Uterus (tissue), 4 donors: ENCODE results near the gene HES7. TPM values are rescaled to one million over a fixed set of nuclear protein-coding genes. Genes with fewer than 3 reads are reported as not detected.

Experiments used
- DNase-seq, 2 donors: peaks; one replicate each; pipeline ENCODE4 v3.0.0-alpha.2; 2019 to 2020
- H3K27ac ChIP-seq, 2 donors: fragments of 200-600 bp; sonication (generic); 1 replicate in 1 of 2; 2 replicates in 1 of 2; pipeline ENCODE4 v1.5.1; 2016 to 2018
- H3K27me3 ChIP-seq, 2 donors: fragments of 200-600 bp; sonication (generic); one replicate each; pipeline ENCODE4 v1.5.1; 2018 to 2019; ENCODE audit warnings: control low read depth in 1 of 2
- H3K36me3 ChIP-seq, 2 donors: fragments of 200-600 bp; sonication (generic); one replicate each; pipeline ENCODE4 v1.5.1; 2019; ENCODE audit warnings: control low read depth in 1 of 2
- H3K4me1 ChIP-seq, 2 donors: fragments of 200-600 bp; sonication (generic); one replicate each; pipeline ENCODE4 v1.5.1; 2018 to 2019; ENCODE audit warnings: control low read depth in 1 of 2
- H3K4me3 ChIP-seq, 2 donors: fragments of 200-600 bp; sonication (generic); 1 replicate in 1 of 2; 2 replicates in 1 of 2; pipeline ENCODE4 v1.5.1; 2018 to 2019; ENCODE audit warnings: mild to moderate bottlenecking in 1 of 2
- H3K9me3 ChIP-seq, 2 donors: fragments of 200-600 bp; sonication (generic); one replicate each; pipeline ENCODE4 v1.5.1; 2019; ENCODE audit warnings: control low read depth in 1 of 2
- POLR2A ChIP-seq, 2 donors: fragments of 450-650 bp; IDR thresholded peaks; one replicate each; pipeline ENCODE4 v1.6.1; 2016; ENCODE audit warnings: antibody characterized with exemption in 2 of 2, mild to moderate bottlenecking in 1 of 2, moderate library complexity in 1 of 2
- intact Hi-C: fragments of 100-400 bp; cut with DNase I; formaldehyde crosslinking; loops from one replicate; pipeline ENCODE4 v1.15.1; 2023; ENCODE audit warnings: low total_unique reads
- total RNA-seq, 4 donors: library from RNA; depleted of rRNA in 3 of 4; stranded (reverse); fragments of >200 nt in 3 of 4; gene quantifications; one replicate each; pipeline versions ENCODE4 v1.1.0 to v1.2.4, GENCODE V29; 2014 to 2023
- TF ChIP-seq, protein P1 (sequence below), 4 experiments: fragments of 200-600 bp in 2 of 4; fragments of 450-650 bp in 2 of 4; sonication (generic) in 2 of 4; IDR thresholded peaks; one replicate each; pipeline ENCODE4 v1.5.1; 2016 to 2019; ENCODE audit warnings: antibody characterized with exemption in 4 of 4, mild to moderate bottlenecking in 2 of 4, moderate library complexity in 1 of 4
- donor health status: DM: yes; HTN: yes; CAD: no.

Gene HES7
- total RNA-seq, 4 donors from 2014 or later, result 0.61 TPM; not detected in 3

DNA sequence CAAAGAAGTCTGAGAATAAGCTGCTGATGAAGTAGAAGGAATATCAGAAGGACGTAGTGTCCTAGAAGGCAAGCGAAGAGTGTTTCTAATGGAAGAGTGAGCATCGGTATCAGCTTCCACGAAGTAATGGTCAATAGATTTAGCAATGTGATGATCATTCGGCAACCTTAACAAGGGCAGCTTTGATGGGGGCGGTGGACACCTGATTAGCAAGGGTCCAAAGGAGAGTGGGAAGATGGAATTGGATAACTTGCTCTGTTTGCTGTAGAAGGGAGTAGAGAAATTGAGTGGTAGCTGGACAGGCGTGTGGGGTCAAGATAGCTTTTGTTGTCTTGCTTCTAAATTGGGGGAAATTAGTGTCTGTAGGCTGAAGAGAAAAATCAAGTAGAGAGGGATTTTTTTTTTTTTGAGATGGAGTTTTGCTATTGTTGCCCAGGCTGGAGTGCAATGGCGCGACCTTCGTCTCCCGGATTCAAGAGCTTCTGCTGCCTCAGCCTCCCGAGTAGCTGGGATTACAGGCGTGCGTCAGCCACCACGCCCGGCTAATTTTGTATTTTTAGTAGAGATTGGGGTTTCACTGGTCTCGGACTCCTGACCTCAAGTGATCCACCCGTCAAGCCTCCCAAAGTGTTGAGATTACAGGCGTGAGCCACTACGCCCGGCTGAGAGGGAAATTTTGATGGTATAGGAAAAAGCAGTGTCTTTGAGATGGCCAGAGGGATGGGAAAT, 13.9 kb upstream of the HES7 start:
- peaks cover 0 to 5% of the 10 kb centered on the region in 2 donors for H3K4me1 ChIP-seq
- DNase-seq, result peak in 1 of 2 donors; percentile 25
- intact Hi-C loops, result no loop called here
- TF ChIP-seq, protein P1, sequence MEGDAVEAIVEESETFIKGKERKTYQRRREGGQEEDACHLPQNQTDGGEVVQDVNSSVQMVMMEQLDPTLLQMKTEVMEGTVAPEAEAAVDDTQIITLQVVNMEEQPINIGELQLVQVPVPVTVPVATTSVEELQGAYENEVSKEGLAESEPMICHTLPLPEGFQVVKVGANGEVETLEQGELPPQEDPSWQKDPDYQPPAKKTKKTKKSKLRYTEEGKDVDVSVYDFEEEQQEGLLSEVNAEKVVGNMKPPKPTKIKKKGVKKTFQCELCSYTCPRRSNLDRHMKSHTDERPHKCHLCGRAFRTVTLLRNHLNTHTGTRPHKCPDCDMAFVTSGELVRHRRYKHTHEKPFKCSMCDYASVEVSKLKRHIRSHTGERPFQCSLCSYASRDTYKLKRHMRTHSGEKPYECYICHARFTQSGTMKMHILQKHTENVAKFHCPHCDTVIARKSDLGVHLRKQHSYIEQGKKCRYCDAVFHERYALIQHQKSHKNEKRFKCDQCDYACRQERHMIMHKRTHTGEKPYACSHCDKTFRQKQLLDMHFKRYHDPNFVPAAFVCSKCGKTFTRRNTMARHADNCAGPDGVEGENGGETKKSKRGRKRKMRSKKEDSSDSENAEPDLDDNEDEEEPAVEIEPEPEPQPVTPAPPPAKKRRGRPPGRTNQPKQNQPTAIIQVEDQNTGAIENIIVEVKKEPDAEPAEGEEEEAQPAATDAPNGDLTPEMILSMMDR (IDR thresholded peaks at IDR 0.05), result no peak
- no peak for TF ChIP-seq POLR2A (IDR thresholded peaks at IDR 0.05)
- H3K36me3 ChIP-seq, result no peaks in the 10 kb centered on the region
- H3K27me3 ChIP-seq, result no peaks in the 10 kb centered on the region
- peak overlapping the region; percentile 80 to 96 for H3K27ac ChIP-seq
- H3K4me3 ChIP-seq, result peak overlapping the region in 1 of 2 donors; percentile 8
- no peaks in the 10 kb centered on the region for H3K9me3 ChIP-seq

DNA sequence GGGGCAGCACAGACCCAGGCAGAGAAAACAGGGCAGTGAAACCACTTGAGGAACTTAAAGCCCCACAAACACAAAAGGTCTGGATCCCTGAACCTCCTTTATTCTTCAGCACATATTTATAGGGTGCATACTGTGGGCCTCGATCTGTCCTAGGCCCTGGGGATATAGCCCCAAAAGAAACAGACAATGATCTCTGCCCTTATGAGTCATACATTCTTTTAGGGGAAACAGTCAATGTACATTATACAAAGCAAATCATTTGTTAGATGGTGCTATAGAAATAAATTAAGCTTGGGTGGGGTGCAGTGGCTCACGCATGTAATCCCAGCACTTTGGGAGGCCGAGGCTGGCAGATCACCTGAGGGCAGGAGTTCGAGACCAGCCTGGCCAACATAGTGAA, 10.0 kb upstream of the HES7 start:
- TF ChIP-seq POLR2A (IDR thresholded peaks at IDR 0.05), result no peak
- TF ChIP-seq, protein P1 (IDR thresholded peaks at IDR 0.05), result no peak
- no peak overlapping the region for H3K4me3 ChIP-seq
- intact Hi-C loops, result no loop called here

DNA sequence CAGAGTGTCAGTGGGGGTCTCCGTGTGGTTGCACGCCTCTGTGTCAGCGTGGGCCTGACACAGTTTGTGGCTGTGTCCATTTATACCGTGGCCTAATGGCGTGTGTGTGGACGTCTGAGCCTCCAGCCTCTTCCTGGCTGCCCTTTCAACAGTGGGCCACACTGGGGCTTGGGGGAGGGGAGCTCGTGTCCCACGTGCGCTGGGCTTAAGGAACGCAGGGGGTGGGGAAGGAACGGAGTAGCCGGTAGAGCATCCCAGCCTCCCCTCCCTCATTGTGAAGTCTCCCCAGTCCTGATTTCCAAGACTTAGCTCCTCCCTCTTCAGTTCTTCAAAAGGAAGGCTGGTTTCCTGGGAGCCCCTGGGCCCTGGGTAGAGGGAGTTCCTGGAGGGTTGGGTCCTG, 9.5 kb upstream of the HES7 start:
- peaks cover 0 to 5% of the 10 kb centered on the region in 2 donors for H3K4me1 ChIP-seq
- H3K27me3 ChIP-seq, result no peaks in the 10 kb centered on the region
- H3K27ac ChIP-seq, result no peak overlapping the region
- no peaks in the 10 kb centered on the region for H3K36me3 ChIP-seq
- TF ChIP-seq POLR2A (IDR thresholded peaks at IDR 0.05), result no peak
- TF ChIP-seq, protein P1 (IDR thresholded peaks at IDR 0.05), result no peak
- intact Hi-C loops, result no loop called here
- no peak for DNase-seq
- H3K9me3 ChIP-seq, result no peaks in the 10 kb centered on the region
- H3K4me3 ChIP-seq, result no peak overlapping the region

More for the DNA sequence above, 10.0 kb upstream of the HES7 start:
- Histone ChIP-seq H3K4me1 (peaks cover 0 to 5% of the 10 kb centered on the region in 2 donors), H3K9me3 (no peaks in the 10 kb centered on the region), H3K27me3 (no peaks in the 10 kb centered on the region), H3K36me3 (no peaks in the 10 kb centered on the region), H3K27ac (no peak overlapping the region)
- no peak for DNase-seq

DNA sequence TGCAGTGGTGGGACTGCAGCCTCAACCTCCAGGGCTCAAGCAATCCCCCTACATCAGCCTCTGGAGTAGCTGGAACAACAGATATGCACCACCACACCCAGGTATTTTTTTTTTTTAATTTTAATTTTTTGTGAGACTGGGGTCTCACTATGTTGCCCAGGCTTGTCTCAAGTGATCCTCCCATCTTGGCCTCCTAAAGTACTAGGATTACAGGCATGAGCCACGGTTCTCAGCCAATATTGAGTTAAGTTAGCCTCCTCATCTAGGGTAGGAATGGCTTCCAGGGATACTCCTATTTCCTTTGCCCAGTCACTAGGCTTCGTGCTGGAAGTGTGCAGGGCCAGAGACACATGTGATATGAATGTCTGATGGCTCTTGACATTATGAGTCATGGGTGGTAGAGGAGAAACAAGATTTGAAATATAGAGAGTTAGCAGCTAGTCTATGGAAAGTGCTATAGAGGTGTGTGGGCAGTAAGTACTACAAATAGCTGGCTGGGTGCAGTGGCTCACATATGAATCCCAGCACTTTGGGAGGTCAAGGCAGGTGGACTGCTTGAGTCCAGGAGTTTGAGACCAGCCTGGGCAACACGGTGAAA, 8.0 kb upstream of the HES7 start:
- H3K36me3 ChIP-seq, result no peaks in the 10 kb centered on the region
- H3K27me3 ChIP-seq, result no peaks in the 10 kb centered on the region
- TF ChIP-seq, protein P1 (IDR thresholded peaks at IDR 0.05), result no peak
- TF ChIP-seq POLR2A (IDR thresholded peaks at IDR 0.05), result no peak
- no peak overlapping the region for H3K27ac ChIP-seq
- H3K9me3 ChIP-seq, result no peaks in the 10 kb centered on the region
- DNase-seq, result no peak
- no peaks in the 10 kb centered on the region for H3K4me1 ChIP-seq
- H3K4me3 ChIP-seq, result no peak overlapping the region
- intact Hi-C loops, result no loop called here

DNA sequence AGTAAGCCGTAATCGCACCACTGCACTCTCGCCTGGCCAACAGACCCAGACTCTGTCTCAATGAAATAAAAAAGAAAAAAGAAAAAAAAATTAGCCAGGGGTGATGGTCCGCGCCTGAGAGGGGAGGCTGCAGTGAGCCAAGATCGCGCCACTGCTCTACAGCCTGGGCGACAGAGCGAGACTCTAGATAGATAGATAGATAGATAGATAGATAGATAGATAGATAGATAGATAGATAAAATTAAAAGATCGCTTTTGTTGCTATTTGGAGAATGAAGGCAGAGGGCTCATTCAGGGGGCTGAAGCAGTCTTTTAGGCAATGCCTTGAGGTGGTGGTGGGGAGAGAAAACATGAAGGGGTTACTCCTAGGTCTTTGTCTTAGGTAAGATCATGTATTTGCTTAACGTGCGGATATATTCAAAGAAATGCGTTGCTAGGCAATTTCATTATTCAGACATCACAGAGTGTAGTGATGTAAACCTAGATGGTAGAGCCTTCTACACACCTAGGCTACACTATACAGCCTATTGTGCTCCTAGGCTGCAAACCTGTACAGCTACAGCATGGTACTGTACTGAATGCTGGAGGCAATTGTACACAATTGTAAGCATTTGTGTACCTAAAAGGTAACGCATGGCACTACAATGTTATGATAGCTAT, 4.3 kb upstream of the HES7 start:
- no peaks in the 10 kb centered on the region for H3K27me3 ChIP-seq
- H3K4me3 ChIP-seq, result no peak overlapping the region
- DNase-seq, result no peak
- H3K27ac ChIP-seq, result no peak overlapping the region
- H3K36me3 ChIP-seq, result no peaks in the 10 kb centered on the region
- TF ChIP-seq POLR2A (IDR thresholded peaks at IDR 0.05), result no peak
- TF ChIP-seq, protein P1 (IDR thresholded peaks at IDR 0.05), result no peak
- H3K4me1 ChIP-seq, result peaks cover 0 to 18% of the 10 kb centered on the region in 2 donors
- intact Hi-C loops, result loop anchor here (10.0 kb wide), 1 partner anchor 57 kb away; no protein-coding TSS in a partner anchor
- H3K9me3 ChIP-seq, result no peaks in the 10 kb centered on the region
